GM12801 (cell line): Measurements from ENCODE around the gene FGFR2.

Experiments used
- TF ChIP-seq, protein P1 (sequence below): IDR thresholded peaks from one replicate; pipeline ENCODE4 v1.5.1; 2011; ENCODE audit warnings: control low read depth; ENCODE audit not compliant: insufficient read length; ENCODE audit errors: extremely low read depth

FGFR2 gene

DNA sequence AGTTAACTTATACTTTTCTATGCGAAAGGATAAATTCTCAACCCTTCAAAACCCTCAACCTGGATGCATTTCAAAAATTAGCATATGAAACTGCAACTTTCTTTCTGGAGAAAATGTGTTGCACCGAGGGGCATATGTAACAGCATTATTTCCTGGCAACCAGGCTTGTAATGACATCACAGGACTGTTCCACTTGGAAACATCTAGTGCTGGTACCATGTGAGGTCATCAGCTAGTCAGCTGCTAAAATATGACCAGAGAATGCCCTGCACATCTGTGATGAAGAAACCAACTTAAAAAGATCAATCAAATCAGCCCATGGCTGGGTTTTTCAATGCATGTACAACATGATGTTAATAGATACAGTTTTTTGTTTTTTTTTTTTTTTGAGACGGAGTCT, 40.0 kb downstream of the FGFR2 start:
- TF ChIP-seq, protein P1, sequence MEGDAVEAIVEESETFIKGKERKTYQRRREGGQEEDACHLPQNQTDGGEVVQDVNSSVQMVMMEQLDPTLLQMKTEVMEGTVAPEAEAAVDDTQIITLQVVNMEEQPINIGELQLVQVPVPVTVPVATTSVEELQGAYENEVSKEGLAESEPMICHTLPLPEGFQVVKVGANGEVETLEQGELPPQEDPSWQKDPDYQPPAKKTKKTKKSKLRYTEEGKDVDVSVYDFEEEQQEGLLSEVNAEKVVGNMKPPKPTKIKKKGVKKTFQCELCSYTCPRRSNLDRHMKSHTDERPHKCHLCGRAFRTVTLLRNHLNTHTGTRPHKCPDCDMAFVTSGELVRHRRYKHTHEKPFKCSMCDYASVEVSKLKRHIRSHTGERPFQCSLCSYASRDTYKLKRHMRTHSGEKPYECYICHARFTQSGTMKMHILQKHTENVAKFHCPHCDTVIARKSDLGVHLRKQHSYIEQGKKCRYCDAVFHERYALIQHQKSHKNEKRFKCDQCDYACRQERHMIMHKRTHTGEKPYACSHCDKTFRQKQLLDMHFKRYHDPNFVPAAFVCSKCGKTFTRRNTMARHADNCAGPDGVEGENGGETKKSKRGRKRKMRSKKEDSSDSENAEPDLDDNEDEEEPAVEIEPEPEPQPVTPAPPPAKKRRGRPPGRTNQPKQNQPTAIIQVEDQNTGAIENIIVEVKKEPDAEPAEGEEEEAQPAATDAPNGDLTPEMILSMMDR: no peak

- TF ChIP-seq, protein P1: no peak
Measured at GRCh38 chr10:121556918-121557573, 41.2 kb downstream of the FGFR2 start.

- TF ChIP-seq, protein P1: no peak
Measured at GRCh38 chr10:121556455-121556854, 41.8 kb downstream of the FGFR2 start.

DNA sequence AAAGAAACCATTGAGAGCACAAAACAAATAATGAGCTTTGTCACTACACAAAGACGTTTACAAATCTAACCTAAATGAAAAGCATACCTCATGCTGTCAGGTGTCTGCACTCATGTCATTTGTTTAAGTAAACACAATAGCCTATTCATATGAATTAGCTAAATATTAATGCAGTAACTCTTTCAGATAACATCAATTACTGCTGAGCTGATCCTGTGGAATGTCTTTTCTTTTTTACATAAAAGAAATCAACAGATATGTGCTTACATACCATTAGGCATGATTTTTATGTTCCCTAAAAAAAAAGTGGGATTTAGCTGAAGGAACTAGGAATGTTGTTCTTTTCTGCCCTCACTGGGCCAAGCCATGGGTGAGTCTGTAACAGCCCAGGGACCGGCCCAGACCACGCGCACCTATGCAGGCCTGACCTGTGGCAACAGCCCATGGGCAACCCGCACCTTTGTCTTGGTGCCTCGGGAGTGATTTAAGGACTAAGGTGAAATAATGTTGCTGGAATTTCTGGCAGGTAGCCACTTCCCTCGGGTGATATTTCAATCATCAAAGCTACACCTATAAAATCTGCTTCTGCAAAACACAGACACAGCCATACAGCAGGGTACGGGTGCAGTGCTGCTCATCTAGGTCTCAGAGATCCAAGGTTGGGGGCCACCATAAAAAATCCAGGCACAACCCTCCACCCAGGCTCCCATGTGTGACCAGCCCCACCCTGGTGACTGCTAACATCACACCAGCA, 44.6 kb downstream of the FGFR2 start:
- TF ChIP-seq, protein P1: no peak

GRCh38 chr10:121552746-121553145, 45.5 kb downstream of the FGFR2 start:
- TF ChIP-seq, protein P1: no peak

DNA sequence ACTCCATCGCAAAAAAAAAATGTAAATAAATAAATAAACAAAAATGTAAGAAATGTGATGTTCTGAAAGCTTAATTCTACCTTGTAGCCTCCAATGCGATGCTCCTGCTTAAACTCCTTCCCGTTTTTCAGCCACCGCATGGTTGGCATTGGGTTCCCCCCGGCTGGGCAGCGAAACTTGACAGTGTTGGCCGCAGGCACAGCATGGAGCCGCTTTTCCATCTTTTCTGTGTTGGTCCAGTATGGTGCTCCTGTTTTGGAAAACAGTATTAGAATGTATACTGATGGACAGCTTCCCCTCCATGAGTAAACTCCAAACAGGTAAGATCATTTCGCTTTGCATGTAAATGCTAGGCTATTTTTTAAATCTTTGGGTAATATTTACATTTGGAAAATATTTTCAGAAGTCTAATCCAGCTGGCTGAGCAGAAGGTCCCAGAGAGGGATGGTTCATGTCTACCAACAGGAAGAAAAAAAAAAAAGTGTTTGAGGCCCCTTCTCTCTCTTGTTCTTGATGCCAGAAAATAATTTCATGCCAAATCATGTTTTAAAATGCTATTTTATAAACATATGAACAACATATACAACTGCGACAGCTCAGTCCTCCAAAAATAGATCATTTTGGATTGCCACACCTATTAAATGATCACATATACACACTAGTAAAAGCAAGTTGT, 46.9 kb downstream of the FGFR2 start:
- TF ChIP-seq, protein P1: no peak

DNA sequence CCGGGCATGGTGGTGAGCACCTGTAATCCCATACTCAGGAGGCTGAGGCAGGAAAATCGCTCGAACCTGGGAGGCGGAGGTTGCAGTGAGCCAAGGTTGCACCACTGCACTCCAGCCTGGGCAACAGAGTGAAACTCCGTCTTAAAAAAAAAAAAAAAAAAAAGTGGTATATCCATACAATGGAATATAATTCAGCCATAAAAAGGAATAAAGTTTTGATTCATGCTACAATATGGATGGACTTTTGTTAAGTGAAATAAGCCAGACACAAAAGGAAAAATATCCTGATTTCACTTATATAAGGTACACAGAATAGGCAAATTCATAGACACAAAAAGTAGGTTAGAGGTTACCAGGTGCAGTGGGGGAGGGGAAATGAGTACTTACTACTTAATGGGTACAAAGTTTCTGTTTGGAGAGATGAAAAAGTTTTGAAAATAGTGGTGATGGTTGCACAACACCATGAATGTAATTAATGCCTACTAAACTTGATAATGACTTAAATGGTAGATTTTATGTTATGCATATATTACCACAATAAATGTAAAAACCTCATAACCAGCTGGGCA, 53.9 kb downstream of the FGFR2 start:
- TF ChIP-seq, protein P1: no peak
